Esophagus muscularis mucosa (tissue), 4 donors: ENCODE measurements around the gene RNF220. TPM values are rescaled to one million over a fixed set of nuclear protein-coding genes. Genes with fewer than 3 reads are reported as not detected.

ENCODE experiments used
- DNase-seq: peaks from one replicate; pipeline ENCODE4 v3.0.0-alpha.2; 2017; ENCODE audit errors: extremely low spot score
- H3K27ac ChIP-seq, 4 donors: fragments of 200-600 bp; sonication (generic); replicated peaks in 1 of 4; 1 replicate in 3 of 4; 2 replicates in 1 of 4; pipeline ENCODE4 v1.5.1; 2016 to 2019; ENCODE audit warnings: mild to moderate bottlenecking in 1 of 4
- H3K27me3 ChIP-seq, 4 donors: fragments of 200-600 bp; sonication (generic); one replicate each; pipeline versions ENCODE4 v1.5.1 to v1.6.0; 2016 to 2019
- H3K36me3 ChIP-seq, 4 donors: fragments of 200-600 bp; sonication (generic); one replicate each; pipeline ENCODE4 v1.5.1; 2016 to 2019
- H3K4me1 ChIP-seq, 4 donors: fragments of 200-600 bp; sonication (generic); one replicate each; pipeline ENCODE4 v1.5.1; 2016 to 2019
- H3K4me3 ChIP-seq, 4 donors: fragments of 200-600 bp; sonication (generic); 1 replicate in 2 of 4; 2 replicates in 2 of 4; pipeline ENCODE4 v1.5.1; 2016 to 2019; ENCODE audit warnings: mild to moderate bottlenecking in 4 of 4, moderate library complexity in 1 of 4
- H3K9me3 ChIP-seq, 4 donors: fragments of 200-600 bp; sonication (generic); 1 replicate in 3 of 4; 2 replicates in 1 of 4; pipeline ENCODE4 v1.5.1; 2016 to 2019
- EP300 ChIP-seq: sonication (generic); formaldehyde crosslinking; IDR thresholded peaks from one replicate; pipeline ENCODE4 v1.6.1; 2017; ENCODE audit warnings: antibody characterized with exemption
- POLR2A ChIP-seq: fragments of 450-650 bp; IDR thresholded peaks from one replicate; pipeline ENCODE4 v1.6.1; 2017; ENCODE audit warnings: antibody characterized with exemption, moderate library complexity, mild to moderate bottlenecking, low read depth
- POLR2AphosphoS5 ChIP-seq, 2 donors: sonication (generic); formaldehyde crosslinking; IDR thresholded peaks; one replicate each; pipeline ENCODE4 v1.6.1; 2017; ENCODE audit warnings: antibody characterized with exemption in 2 of 2
- WGBS: methylation state at CpG from one replicate; pipeline ENCODE4 v1.1.5; 2018; 5-methylcytosine and 5-hydroxymethylcytosine counted together
- intact Hi-C: fragments of 100-400 bp; cut with DNase I; formaldehyde crosslinking; loops from one replicate; pipeline ENCODE4 v1.15.1; 2023
- total RNA-seq, 4 donors: library from RNA; depleted of rRNA; stranded (reverse); fragments of >200 nt; gene quantifications; one replicate each; pipeline versions ENCODE4 v1.1.0 to v1.2.1, GENCODE V29; 2016
- TF ChIP-seq, protein P1 (sequence below), 3 experiments: fragments of 200-600 bp in 2 of 3; fragments of 450-650 bp in 1 of 3; sonication (generic) in 2 of 3; IDR thresholded peaks; one replicate each; pipeline ENCODE4 v1.5.1; 2017 to 2019; ENCODE audit warnings: antibody characterized with exemption in 3 of 3, mild to moderate bottlenecking in 2 of 3, moderate library complexity in 1 of 3

RNF220 gene
- total RNA-seq, 4 donors from 2014 or later = 112 to 157 (median 126) TPM

DNA sequence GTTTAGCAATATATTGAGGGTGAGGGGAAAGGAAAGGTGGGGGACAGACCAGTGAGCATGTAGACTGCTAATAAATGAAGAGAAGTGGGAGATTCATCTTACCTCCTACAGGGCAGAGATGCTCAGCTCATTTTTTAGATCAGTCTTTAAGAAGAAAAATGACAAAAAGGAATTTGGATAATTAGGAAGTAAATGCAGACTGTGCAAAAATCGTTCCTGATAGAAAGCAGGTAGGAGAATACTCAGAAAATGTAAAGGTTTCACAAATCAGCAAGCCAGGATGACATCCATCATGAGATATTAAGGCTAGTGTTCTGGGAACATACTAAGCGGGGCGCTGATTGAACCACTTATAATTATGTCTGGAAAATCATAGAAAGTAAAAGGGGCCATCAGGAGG is 106.3 kb downstream of the RNF220 start:
- no peak for DNase-seq
- no peaks in the 10 kb centered on the region for H3K36me3 ChIP-seq
- no peak overlapping the region for H3K4me3 ChIP-seq
- peaks cover 0 to 33% (median 0%) of the 10 kb centered on the region in 4 donors for H3K27me3 ChIP-seq
- H3K27ac ChIP-seq = no peak overlapping the region
- intact Hi-C loops = no loop called here
- TF ChIP-seq POLR2A (no peak), EP300 (no peak), POLR2AphosphoS5 (IDR thresholded peaks at IDR 0.05) (no peak)
- TF ChIP-seq, protein P1, sequence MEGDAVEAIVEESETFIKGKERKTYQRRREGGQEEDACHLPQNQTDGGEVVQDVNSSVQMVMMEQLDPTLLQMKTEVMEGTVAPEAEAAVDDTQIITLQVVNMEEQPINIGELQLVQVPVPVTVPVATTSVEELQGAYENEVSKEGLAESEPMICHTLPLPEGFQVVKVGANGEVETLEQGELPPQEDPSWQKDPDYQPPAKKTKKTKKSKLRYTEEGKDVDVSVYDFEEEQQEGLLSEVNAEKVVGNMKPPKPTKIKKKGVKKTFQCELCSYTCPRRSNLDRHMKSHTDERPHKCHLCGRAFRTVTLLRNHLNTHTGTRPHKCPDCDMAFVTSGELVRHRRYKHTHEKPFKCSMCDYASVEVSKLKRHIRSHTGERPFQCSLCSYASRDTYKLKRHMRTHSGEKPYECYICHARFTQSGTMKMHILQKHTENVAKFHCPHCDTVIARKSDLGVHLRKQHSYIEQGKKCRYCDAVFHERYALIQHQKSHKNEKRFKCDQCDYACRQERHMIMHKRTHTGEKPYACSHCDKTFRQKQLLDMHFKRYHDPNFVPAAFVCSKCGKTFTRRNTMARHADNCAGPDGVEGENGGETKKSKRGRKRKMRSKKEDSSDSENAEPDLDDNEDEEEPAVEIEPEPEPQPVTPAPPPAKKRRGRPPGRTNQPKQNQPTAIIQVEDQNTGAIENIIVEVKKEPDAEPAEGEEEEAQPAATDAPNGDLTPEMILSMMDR (IDR thresholded peaks at IDR 0.05) = no peak
- H3K4me1 ChIP-seq = no peaks in the 10 kb centered on the region
- WGBS = 64% methylated on average over 3 of the region's 3 CpGs
- no peaks in the 10 kb centered on the region for H3K9me3 ChIP-seq

DNA sequence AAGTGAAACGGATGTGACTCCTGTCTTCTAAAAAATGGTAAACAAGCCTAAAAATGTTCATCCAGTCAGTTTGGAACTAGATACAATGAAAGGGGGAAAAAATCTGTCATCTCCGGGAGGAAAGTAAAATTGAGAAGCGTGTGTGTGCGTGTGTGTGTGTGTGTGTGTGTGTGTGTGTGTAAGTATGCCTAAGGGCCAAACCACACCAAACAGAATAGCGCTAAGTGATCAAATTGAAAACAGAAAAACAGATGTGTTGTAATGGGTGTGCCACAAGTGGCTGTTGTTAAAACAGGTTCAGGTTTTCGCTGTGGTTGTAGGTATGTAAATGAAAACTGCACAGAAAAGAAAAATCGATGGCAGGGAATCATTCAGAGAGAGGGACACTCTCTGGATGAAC is 106.7 kb downstream of the RNF220 start:
- Histone ChIP-seq H3K27me3 (peaks cover 0 to 29% (median 0%) of the 10 kb centered on the region in 4 donors), H3K4me1 (no peaks in the 10 kb centered on the region), H3K27ac (no peak overlapping the region), H3K36me3 (no peaks in the 10 kb centered on the region), H3K4me3 (no peak overlapping the region), H3K9me3 (no peaks in the 10 kb centered on the region)
- intact Hi-C loops = no loop called here
- DNase-seq = no peak
- WGBS = 56% methylated on average over 7 of the region's 7 CpGs
- no peak for TF ChIP-seq EP300
- no peak for TF ChIP-seq POLR2A
- no peak for TF ChIP-seq POLR2AphosphoS5 (IDR thresholded peaks at IDR 0.05)
- TF ChIP-seq, protein P1 (IDR thresholded peaks at IDR 0.05) = no peak

- H3K27me3 ChIP-seq = peaks cover 0 to 27% (median 0%) of the 10 kb centered on the region in 4 donors
- no peaks in the 10 kb centered on the region for H3K9me3 ChIP-seq
- WGBS = 86% methylated on average over 13 of the region's 13 CpGs
- no peak for DNase-seq
- H3K36me3 ChIP-seq = no peaks in the 10 kb centered on the region
- TF ChIP-seq POLR2A (no peak), POLR2AphosphoS5 (IDR thresholded peaks at IDR 0.05) (no peak), EP300 (no peak)
- no peak overlapping the region for H3K27ac ChIP-seq
- no peak overlapping the region for H3K4me3 ChIP-seq
- no peaks in the 10 kb centered on the region for H3K4me1 ChIP-seq
- intact Hi-C loops = no loop called here
Measured at GRCh38 chr1:44512313-44512885, 107.3 kb downstream of the RNF220 start.

GRCh38 chr1:44513111-44513510 is 108.1 kb downstream of the RNF220 start:
- peaks cover 0 to 24% (median 0%) of the 10 kb centered on the region in 4 donors for H3K27me3 ChIP-seq
- H3K36me3 ChIP-seq = no peaks in the 10 kb centered on the region
- no peaks in the 10 kb centered on the region for H3K4me1 ChIP-seq
- TF ChIP-seq, protein P1 (IDR thresholded peaks at IDR 0.05) = no peak
- TF ChIP-seq POLR2AphosphoS5 (IDR thresholded peaks at IDR 0.05) = no peak
- TF ChIP-seq POLR2A = no peak
- no peak for TF ChIP-seq EP300
- no peak for DNase-seq
- 87% methylated on average over 5 of the region's 5 CpGs for WGBS
- intact Hi-C loops = no loop called here
- no peaks in the 10 kb centered on the region for H3K9me3 ChIP-seq
- no peak overlapping the region for H3K27ac ChIP-seq
- no peak overlapping the region for H3K4me3 ChIP-seq

- TF ChIP-seq EP300 (no peak), POLR2A (no peak), POLR2AphosphoS5 (IDR thresholded peaks at IDR 0.05) (no peak)
- TF ChIP-seq, protein P1 (IDR thresholded peaks at IDR 0.05) = no peak
- 74% methylated on average over 2 of the region's 2 CpGs for WGBS
- Histone ChIP-seq H3K9me3 (no peaks in the 10 kb centered on the region), H3K27ac (no peak overlapping the region), H3K27me3 (peaks cover 0 to 14% (median 0%) of the 10 kb centered on the region in 4 donors), H3K4me3 (no peak overlapping the region), H3K4me1 (no peaks in the 10 kb centered on the region), H3K36me3 (no peaks in the 10 kb centered on the region)
- DNase-seq = no peak
- intact Hi-C loops = no loop called here
Measured at GRCh38 chr1:44514673-44515072, 109.6 kb downstream of the RNF220 start.
